ENCODE results near the gene DMD. TPM values are rescaled to one million over a fixed set of nuclear protein-coding genes. Genes with fewer than 3 reads are reported as not detected.

The DMD gene
- total RNA-seq, 2 experiments from 2014 or later = 0.27 to 0.49 TPM

DNA sequence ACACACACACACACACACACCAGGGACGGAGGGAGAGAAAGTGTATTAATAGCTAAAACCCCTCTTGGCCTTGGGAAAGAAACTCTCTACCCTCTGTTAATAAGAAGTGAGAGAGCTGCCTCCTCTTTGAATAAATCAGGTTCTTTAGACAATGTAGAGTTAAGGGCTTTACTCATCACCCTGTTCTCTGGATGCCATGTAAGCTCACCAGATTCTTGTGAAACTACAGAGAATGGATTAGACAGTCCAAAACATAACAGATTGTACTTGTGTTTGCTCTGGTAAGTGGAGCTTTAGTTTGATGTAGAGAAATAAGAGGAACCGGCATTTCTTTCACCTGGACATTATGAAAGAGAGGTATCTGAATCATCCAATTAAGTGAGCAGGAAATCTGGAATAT, 263.2 kb downstream of the DMD start:
- Mint-ChIP-seq H3K27me3 (no peaks in the 10 kb centered on the region), H3K4me3 (no peak overlapping the region), H3K9me3 (no peaks in the 10 kb centered on the region), H3K4me1 (ENCODE audit: low read depth) (no peaks in the 10 kb centered on the region), H3K36me3 (ENCODE audit: low read depth) (no peaks in the 10 kb centered on the region), H3K27ac (no peak overlapping the region)
- ChIA-PET POLR2A (no interaction called here), CTCF (no interaction called here)
- no peak for ATAC-seq
- TF ChIP-seq, protein P1, sequence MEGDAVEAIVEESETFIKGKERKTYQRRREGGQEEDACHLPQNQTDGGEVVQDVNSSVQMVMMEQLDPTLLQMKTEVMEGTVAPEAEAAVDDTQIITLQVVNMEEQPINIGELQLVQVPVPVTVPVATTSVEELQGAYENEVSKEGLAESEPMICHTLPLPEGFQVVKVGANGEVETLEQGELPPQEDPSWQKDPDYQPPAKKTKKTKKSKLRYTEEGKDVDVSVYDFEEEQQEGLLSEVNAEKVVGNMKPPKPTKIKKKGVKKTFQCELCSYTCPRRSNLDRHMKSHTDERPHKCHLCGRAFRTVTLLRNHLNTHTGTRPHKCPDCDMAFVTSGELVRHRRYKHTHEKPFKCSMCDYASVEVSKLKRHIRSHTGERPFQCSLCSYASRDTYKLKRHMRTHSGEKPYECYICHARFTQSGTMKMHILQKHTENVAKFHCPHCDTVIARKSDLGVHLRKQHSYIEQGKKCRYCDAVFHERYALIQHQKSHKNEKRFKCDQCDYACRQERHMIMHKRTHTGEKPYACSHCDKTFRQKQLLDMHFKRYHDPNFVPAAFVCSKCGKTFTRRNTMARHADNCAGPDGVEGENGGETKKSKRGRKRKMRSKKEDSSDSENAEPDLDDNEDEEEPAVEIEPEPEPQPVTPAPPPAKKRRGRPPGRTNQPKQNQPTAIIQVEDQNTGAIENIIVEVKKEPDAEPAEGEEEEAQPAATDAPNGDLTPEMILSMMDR (IDR thresholded peaks at IDR 0.05) = no peak
- intact Hi-C loops (cut with micrococcal nuclease) = no loop called here
- no peak for DNase-seq

DNA sequence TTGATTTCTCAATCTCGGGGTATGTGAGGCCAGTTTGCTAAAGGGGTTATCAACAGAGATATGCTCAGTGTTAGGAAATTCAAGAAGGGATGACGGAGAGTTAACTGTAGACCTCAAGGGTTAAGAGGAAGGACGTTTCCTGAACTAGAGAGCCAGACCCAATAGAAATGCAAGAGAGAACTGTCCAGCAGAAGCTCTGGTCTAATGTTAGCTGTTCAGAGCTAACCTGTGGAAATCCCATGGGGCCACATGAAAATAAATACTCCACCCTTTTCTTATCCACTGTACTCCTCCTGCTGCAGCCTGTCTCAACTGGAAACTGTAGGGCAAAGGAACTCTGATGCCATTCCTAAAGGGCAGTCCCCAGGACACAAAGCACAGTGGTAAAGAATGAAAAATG, 274.3 kb downstream of the DMD start:
- POLR2A ChIA-PET = no interaction called here
- H3K27ac Mint-ChIP-seq = no peak overlapping the region
- DNase-seq (no peak), ATAC-seq (no peak)
- no peak overlapping the region for H3K4me3 Mint-ChIP-seq
- H3K27me3 Mint-ChIP-seq = no peaks in the 10 kb centered on the region
- no peaks in the 10 kb centered on the region for H3K36me3 Mint-ChIP-seq (ENCODE audit: low read depth)
- intact Hi-C loops (cut with micrococcal nuclease) = no loop called here
- CTCF ChIA-PET = no interaction called here
- TF ChIP-seq, protein P1 (IDR thresholded peaks at IDR 0.05) = no peak
- H3K9me3 Mint-ChIP-seq = no peaks in the 10 kb centered on the region
- H3K4me1 Mint-ChIP-seq (ENCODE audit: low read depth) = no peaks in the 10 kb centered on the region

DNA sequence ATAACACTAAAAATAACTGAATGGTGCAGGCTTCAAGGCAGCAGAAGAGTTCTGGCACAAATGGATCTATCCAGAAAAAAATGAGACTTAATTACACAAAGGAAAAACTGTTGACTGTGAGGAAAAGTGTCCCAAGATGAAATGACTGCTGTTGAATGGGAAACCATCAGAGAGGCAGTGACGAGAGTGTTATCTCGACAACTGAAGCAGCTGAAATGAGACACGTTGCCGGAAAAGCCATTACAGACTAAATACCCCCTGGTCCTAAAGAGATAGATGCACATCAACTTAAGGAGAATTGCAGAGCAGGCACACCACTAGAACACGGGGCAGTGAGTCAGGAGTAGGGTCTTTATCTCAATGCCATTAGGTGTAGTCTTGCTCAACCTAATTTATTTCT, 277.8 kb downstream of the DMD start:
- H3K4me1 Mint-ChIP-seq (ENCODE audit: low read depth) = no peaks in the 10 kb centered on the region
- ChIA-PET POLR2A (interaction anchor here (0.9 kb wide), 1 partner anchor 12 kb away, joined by 3 read pairs; no protein-coding TSS in a partner anchor), CTCF (no interaction called here)
- TF ChIP-seq, protein P1 (IDR thresholded peaks at IDR 0.05) = no peak
- H3K36me3 Mint-ChIP-seq (ENCODE audit: low read depth) = no peaks in the 10 kb centered on the region
- H3K4me3 Mint-ChIP-seq = no peak overlapping the region
- intact Hi-C loops (cut with micrococcal nuclease) = no loop called here
- H3K27me3 Mint-ChIP-seq = no peaks in the 10 kb centered on the region
- H3K27ac Mint-ChIP-seq = no peak overlapping the region
- ATAC-seq (no peak), DNase-seq (no peak)
- no peaks in the 10 kb centered on the region for H3K9me3 Mint-ChIP-seq

DNA sequence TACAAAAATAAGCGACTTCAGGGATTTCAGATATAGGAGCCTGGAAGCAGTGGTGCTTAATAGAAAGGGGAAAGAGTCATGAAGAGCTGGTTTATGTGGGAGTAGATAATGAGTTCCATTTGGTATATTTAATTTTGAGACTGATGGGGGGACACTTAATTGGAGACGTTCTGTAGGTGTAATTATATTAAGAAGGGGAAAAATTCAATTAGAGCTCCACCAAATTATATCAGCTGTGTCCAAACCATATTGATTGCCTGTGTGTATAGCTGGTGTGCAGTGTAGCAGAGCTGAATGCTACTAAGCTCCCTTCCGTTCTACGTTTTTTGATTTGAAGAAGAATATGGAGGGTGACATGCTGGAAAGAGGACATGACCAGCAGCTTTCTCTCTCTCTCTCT, 282.3 kb downstream of the DMD start:
- no peaks in the 10 kb centered on the region for H3K4me1 Mint-ChIP-seq (ENCODE audit: low read depth)
- POLR2A ChIA-PET = no interaction called here
- CTCF ChIA-PET = no interaction called here
- no peaks in the 10 kb centered on the region for H3K36me3 Mint-ChIP-seq (ENCODE audit: low read depth)
- H3K27me3 Mint-ChIP-seq = no peaks in the 10 kb centered on the region
- H3K27ac Mint-ChIP-seq = no peak overlapping the region
- H3K4me3 Mint-ChIP-seq = no peak overlapping the region
- DNase-seq (no peak), ATAC-seq (no peak)
- H3K9me3 Mint-ChIP-seq = peaks cover 3% of the 10 kb centered on the region
- TF ChIP-seq, protein P1 (IDR thresholded peaks at IDR 0.05) = no peak
- intact Hi-C loops (cut with micrococcal nuclease) = no loop called here

DNA sequence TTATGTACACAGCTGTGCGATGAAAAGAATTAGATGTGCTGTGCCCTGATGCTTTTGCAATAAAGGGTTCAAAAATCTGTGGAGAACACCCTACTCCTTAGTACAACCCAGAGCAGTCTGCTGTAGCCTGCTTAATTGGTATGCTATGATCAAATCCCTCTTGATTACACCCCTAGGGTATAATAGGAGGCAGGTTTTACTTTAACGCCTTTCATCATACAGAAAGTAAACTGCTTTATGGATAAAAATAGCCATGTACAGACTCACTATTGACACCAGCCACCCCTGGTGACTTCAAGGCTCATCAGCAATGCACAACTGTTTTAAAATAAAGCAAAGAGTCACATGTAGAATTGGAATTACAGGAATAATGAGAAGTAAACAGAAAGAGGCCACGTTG, 315.3 kb downstream of the DMD start:
- no peaks in the 10 kb centered on the region for H3K27me3 Mint-ChIP-seq

More for the DNA sequence above, 315.3 kb downstream of the DMD start:
- Mint-ChIP-seq H3K4me1 (ENCODE audit: low read depth) (no peaks in the 10 kb centered on the region), H3K27ac (no peak overlapping the region), H3K4me3 (no peak overlapping the region), H3K36me3 (ENCODE audit: low read depth) (no peaks in the 10 kb centered on the region), H3K9me3 (no peaks in the 10 kb centered on the region)
- intact Hi-C loops (cut with micrococcal nuclease) = no loop called here
- TF ChIP-seq, protein P1 (IDR thresholded peaks at IDR 0.05) = no peak
- ChIA-PET POLR2A (no interaction called here), CTCF (no interaction called here)
- DNase-seq (no peak), ATAC-seq (no peak)
